ENCODE data around the gene ZNF783.
"Not testable (repeated sequence)": the region's sequence is repeated elsewhere in the genome, so short reads cannot be mapped to it uniquely, and the experiment has no call there.

The ZNF783 gene

DNA sequence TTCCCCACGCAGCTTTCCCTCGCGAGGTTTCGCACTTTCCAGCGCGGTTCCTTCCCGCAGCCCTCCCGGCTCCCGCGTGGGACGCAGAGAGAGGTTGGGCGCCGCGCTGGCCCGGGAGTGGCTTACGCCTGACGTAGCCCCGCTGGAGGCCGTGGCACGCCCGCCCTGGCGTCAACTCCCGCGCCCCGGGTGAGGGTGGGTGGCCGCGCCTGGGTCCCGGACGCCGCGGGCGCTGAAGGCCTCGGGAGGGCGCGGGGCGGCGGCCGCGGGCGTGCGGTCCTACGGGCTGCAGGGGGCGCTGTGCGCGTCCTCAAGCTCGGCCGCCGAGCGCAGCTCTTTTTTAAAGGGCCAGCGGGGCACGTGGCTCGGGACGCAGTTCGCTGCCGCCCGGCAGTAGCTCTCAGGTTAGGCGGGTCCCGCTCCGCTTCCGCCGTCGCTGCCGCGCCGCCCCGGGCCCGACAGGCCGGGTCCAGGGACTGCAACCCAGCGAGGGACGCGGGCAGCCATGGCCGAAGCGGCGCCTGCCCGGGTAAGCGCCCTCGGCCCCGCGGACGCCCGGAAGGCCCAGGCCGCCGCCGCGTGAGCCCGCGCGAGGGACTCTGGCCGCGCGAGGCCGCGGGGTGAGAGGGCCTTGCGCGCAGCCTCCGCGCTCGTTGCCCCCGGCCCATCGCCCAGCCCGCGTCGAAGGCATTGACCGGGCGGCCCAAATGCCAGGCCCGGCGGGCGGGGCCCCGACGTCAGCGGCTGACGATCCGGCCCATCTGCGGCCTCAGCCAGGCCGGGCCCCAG is at the start of gene ZNF783:
Gene ZNF783 (plus strand): TSS at position 368 of the 789 bp plus-strand sequence. CDS start 138 bp downstream, at position 506.
- peak within 1 kb of the TSS; percentile 89 for H3K27ac Mint-ChIP-seq
- peaks cover 34% of the 10 kb centered on the region for H3K36me3 Mint-ChIP-seq (ENCODE audit: low read depth)
- H3K27me3 Mint-ChIP-seq = no peaks in the 10 kb centered on the region
- H3K9me3 Mint-ChIP-seq = no peaks in the 10 kb centered on the region
- intact Hi-C loops (cut with micrococcal nuclease) = loop anchor here (2.0 to 5.0 kb wide), 2 partner anchors 115 to 363 kb away; partner anchors contain the start of gene ZNF398
- H3K4me3 Mint-ChIP-seq = peak within 1 kb of the TSS; percentile 90
- peaks cover 32% of the 10 kb centered on the region for H3K4me1 Mint-ChIP-seq (ENCODE audit: low read depth)

- H3K9me3 Mint-ChIP-seq = no peaks in the 10 kb centered on the region
- no peak overlapping the region for H3K4me3 Mint-ChIP-seq
- no peaks in the 10 kb centered on the region for H3K27me3 Mint-ChIP-seq
- intact Hi-C loops (cut with micrococcal nuclease) = no loop called here
- no peak overlapping the region for H3K27ac Mint-ChIP-seq
- H3K36me3 Mint-ChIP-seq (ENCODE audit: low read depth) = peaks cover 100% of the 10 kb centered on the region
- H3K4me1 Mint-ChIP-seq (ENCODE audit: low read depth) = no peaks in the 10 kb centered on the region
Observed at GRCh38 chr7:149214020-149214720, 47.8 kb upstream of the ZNF783 start.

GRCh38 chr7:149216402-149216801 is 45.6 kb upstream of the ZNF783 start:
- no peak overlapping the region for H3K27ac Mint-ChIP-seq
- intact Hi-C loops (cut with micrococcal nuclease) = no loop called here

GRCh38 chr7:149217570-149217969 is 44.4 kb upstream of the ZNF783 start:
- intact Hi-C loops (cut with micrococcal nuclease) = no loop called here

More at GRCh38 chr7:149216402-149216801, 45.6 kb upstream of the ZNF783 start:
- H3K27me3 Mint-ChIP-seq = no peaks in the 10 kb centered on the region
- no peaks in the 10 kb centered on the region for H3K4me1 Mint-ChIP-seq (ENCODE audit: low read depth)
- no peaks in the 10 kb centered on the region for H3K9me3 Mint-ChIP-seq
- H3K36me3 Mint-ChIP-seq (ENCODE audit: low read depth) = peaks cover 100% of the 10 kb centered on the region
- H3K4me3 Mint-ChIP-seq = no peak overlapping the region

GRCh38 chr7:149218469-149219420 is 43.3 kb upstream of the ZNF783 start:
- no peaks in the 10 kb centered on the region for H3K27me3 Mint-ChIP-seq
- intact Hi-C loops (cut with micrococcal nuclease) = no loop called here
- H3K4me1 Mint-ChIP-seq (ENCODE audit: low read depth) = no peaks in the 10 kb centered on the region
- H3K36me3 Mint-ChIP-seq (ENCODE audit: low read depth) = peaks cover 96% of the 10 kb centered on the region
- no peak overlapping the region for H3K4me3 Mint-ChIP-seq
- H3K27ac Mint-ChIP-seq = no peak overlapping the region
- H3K9me3 Mint-ChIP-seq = no peaks in the 10 kb centered on the region

More at GRCh38 chr7:149217570-149217969, 44.4 kb upstream of the ZNF783 start:
- H3K4me1 Mint-ChIP-seq (ENCODE audit: low read depth) = no peaks in the 10 kb centered on the region
- no peak overlapping the region for H3K27ac Mint-ChIP-seq
- H3K27me3 Mint-ChIP-seq = no peaks in the 10 kb centered on the region
- H3K9me3 Mint-ChIP-seq = no peaks in the 10 kb centered on the region
- peaks cover 99% of the 10 kb centered on the region for H3K36me3 Mint-ChIP-seq (ENCODE audit: low read depth)
- H3K4me3 Mint-ChIP-seq = no peak overlapping the region

GRCh38 chr7:149220534-149220933 is 41.5 kb upstream of the ZNF783 start:
- Mint-ChIP-seq H3K9me3 (no peaks in the 10 kb centered on the region), H3K4me3 (no peak overlapping the region), H3K4me1 (ENCODE audit: low read depth) (no peaks in the 10 kb centered on the region), H3K27me3 (no peaks in the 10 kb centered on the region), H3K27ac (no peak overlapping the region), H3K36me3 (ENCODE audit: low read depth) (peaks cover 96% of the 10 kb centered on the region)
- intact Hi-C loops (cut with micrococcal nuclease) = no loop called here

DNA sequence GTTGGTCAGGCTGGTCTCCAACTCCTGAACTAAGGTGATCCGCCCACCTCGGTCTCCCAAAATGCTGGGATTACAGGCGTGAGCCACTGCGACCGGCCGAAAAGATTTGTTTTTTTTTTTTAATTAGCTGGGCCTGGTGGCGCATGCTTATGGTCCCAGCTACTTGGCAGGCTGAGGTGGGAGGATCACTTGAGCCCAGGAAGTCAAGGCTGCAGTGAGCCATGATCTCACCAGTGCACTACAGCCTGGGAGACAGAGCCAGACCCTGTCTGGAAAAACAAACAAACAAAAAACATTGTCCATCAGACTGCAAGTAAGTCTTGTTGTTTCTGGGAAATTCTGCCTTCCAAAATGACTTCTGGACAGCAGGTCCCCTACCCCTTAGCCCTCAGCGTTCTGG is 38.8 kb upstream of the ZNF783 start:
- Mint-ChIP-seq H3K4me3 (no peak overlapping the region), H3K27ac (no peak overlapping the region), H3K4me1 (ENCODE audit: low read depth) (no peaks in the 10 kb centered on the region), H3K36me3 (ENCODE audit: low read depth) (peaks cover 79% of the 10 kb centered on the region), H3K9me3 (no peaks in the 10 kb centered on the region), H3K27me3 (no peaks in the 10 kb centered on the region)
- intact Hi-C loops (cut with micrococcal nuclease) = no loop called here

DNA sequence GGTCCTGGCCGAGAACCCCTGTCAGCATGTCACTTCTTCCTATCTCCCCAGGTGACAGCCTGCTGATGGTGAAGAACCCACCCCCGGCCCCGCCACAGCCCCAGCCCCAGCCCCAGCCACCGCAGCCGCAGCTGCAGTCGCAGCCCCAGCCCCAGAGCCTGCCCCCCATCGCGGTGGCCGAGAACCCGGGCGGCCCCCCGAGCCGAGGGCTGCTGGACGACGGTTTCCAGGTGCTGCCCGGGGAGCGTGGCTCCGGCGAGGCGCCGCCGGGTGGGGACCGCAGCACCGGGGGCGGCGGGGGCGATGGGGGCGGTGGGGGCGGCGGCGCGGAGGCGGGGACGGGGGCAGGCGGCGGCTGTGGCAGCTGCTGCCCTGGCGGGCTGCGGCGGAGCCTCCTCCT is 38.2 kb upstream of the ZNF783 start:
- peaks cover 73% of the 10 kb centered on the region for H3K36me3 Mint-ChIP-seq (ENCODE audit: low read depth)
- H3K27ac Mint-ChIP-seq = no peak overlapping the region
- peaks cover 5% of the 10 kb centered on the region for H3K4me1 Mint-ChIP-seq (ENCODE audit: low read depth)
- H3K27me3 Mint-ChIP-seq = no peaks in the 10 kb centered on the region
- H3K4me3 Mint-ChIP-seq = no peak overlapping the region
- intact Hi-C loops (cut with micrococcal nuclease) = no loop called here
- no peaks in the 10 kb centered on the region for H3K9me3 Mint-ChIP-seq

DNA sequence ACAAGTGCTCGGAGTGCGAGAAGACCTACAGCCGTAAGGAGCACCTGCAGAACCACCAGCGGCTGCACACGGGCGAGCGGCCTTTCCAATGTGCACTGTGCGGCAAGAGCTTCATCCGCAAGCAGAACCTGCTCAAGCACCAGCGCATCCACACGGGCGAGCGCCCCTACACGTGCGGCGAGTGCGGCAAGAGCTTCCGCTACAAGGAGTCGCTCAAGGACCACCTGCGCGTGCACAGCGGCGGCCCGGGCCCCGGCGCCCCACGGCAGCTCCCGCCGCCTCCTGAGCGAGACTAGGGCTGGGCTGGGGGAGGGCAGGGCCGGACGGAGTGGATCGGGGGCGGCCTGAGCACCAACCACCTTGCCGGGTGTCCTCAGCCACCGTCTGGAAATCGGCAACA is 37.6 kb upstream of the ZNF783 start:
- Mint-ChIP-seq H3K36me3 (ENCODE audit: low read depth) (peaks cover 67% of the 10 kb centered on the region), H3K4me3 (no peak overlapping the region), H3K9me3 (no peaks in the 10 kb centered on the region), H3K4me1 (ENCODE audit: low read depth) (peaks cover 8% of the 10 kb centered on the region), H3K27me3 (no peaks in the 10 kb centered on the region), H3K27ac (no peak overlapping the region)
- intact Hi-C loops (cut with micrococcal nuclease) = no loop called here

DNA sequence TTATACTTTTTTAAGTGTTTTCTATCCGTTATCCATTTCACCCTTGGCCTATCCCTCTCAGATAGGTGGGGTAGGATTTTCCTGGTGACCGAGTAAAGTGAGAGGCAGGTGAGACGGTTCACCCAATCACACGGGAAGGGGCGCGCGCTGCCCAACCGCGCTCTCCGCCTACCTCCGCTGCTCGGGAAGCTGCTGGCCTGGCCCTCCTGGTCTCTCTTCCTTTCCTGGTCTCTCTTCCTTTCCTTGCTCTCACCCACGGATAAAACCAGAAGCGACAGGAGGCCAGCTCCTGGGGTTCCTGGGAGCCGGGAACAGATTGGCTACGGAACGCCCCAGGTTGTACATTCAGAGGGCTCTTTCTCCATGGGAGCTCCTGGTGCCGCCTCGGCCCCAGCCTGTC is 36.9 kb upstream of the ZNF783 start:
- Mint-ChIP-seq H3K4me3 (no peak overlapping the region), H3K4me1 (ENCODE audit: low read depth) (peaks cover 8% of the 10 kb centered on the region), H3K27me3 (peaks cover 4% of the 10 kb centered on the region), H3K36me3 (ENCODE audit: low read depth) (peaks cover 60% of the 10 kb centered on the region), H3K27ac (no peak overlapping the region), H3K9me3 (no peaks in the 10 kb centered on the region)
- intact Hi-C loops (cut with micrococcal nuclease) = no loop called here

DNA sequence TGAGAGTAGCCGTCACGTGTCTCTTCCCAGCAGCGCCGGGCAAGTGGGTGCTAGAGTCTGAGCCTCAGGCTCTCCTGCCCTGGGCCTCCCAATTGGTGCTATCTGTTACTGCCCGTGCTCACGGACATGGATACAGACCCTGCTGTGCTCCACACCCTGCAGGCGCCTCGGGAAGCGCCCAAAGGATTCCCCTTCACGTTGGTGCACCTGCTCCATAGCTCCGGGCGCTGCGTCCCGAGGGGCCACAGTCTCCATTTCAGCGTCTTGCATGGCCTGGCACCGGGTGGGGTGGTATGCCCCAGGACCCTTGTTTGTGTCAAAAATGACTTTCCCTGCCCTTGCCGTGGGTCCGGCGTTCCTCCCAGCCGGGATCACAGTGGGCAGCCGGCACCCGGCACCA is 36.3 kb upstream of the ZNF783 start:
- intact Hi-C loops (cut with micrococcal nuclease) = no loop called here
- Mint-ChIP-seq H3K27me3 (peaks cover 4% of the 10 kb centered on the region), H3K36me3 (ENCODE audit: low read depth) (peaks cover 54% of the 10 kb centered on the region), H3K9me3 (no peaks in the 10 kb centered on the region), H3K4me1 (ENCODE audit: low read depth) (peaks cover 8% of the 10 kb centered on the region), H3K27ac (no peak overlapping the region), H3K4me3 (no peak overlapping the region)

DNA sequence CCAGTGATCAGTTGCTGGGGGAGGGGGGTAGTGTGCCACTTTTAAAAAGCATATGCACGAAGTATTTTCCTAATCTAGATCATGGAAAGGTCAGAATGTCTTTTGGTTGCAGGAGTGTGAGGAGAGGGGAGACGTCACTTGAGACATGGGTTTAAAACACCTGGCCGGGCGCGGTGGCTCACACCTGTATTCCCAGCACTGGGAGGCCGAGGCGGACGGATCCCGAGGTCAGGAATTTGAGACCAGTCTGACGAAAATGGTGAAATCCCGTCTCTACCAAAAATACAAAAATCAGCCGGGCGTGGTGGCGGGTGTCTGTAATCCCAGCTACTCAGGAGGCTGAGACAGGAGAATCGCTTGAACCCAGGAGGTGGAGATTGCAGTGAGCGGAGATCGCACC is 35.6 kb upstream of the ZNF783 start:
- H3K27ac Mint-ChIP-seq; H3K4me3 Mint-ChIP-seq; H3K27me3 Mint-ChIP-seq; intact Hi-C loops (cut with micrococcal nuclease); H3K9me3 Mint-ChIP-seq; H3K4me1 Mint-ChIP-seq (ENCODE audit: low read depth): not testable (repeated sequence)
- H3K36me3 Mint-ChIP-seq (ENCODE audit: low read depth) = peaks cover 47% of the 10 kb centered on the region

GRCh38 chr7:149226840-149227494 is 35.0 kb upstream of the ZNF783 start:
- intact Hi-C loops (cut with micrococcal nuclease) = no loop called here
- peaks cover 41% of the 10 kb centered on the region for H3K36me3 Mint-ChIP-seq (ENCODE audit: low read depth)
- no peak overlapping the region for H3K4me3 Mint-ChIP-seq
- no peaks in the 10 kb centered on the region for H3K9me3 Mint-ChIP-seq
- H3K27me3 Mint-ChIP-seq = peaks cover 4% of the 10 kb centered on the region
- H3K4me1 Mint-ChIP-seq (ENCODE audit: low read depth) = peaks cover 8% of the 10 kb centered on the region
- H3K27ac Mint-ChIP-seq = no peak overlapping the region

All from dendritic cell treated with granulocyte-macrophage colony-stimulating factor and Interleukin-4, amounts not matched to agents 40 ng/mL and 50 ng/mL, for 4 days (primary cell).